H1 (cell line): ENCODE data around the gene CASZ1. TPM values are rescaled to one million over a fixed set of nuclear protein-coding genes. Genes with fewer than 3 reads are reported as not detected.

Source experiments
- CTCF ChIA-PET: fragments of 300-600 bp; sonication (Branson Sonifier 250); formaldehyde crosslinking; loops from one replicate; lab custom pipeline; 2021; ENCODE audit not compliant: partially characterized antibody; lab: Charles Lee
- POLR2A ChIA-PET: fragments of 300-600 bp; sonication (Branson Sonifier 250); formaldehyde crosslinking; loops from one replicate; lab custom pipeline; 2021; ENCODE audit warnings: inconsistent platforms; ENCODE audit not compliant: partially characterized antibody; lab: Charles Lee
- DNase-seq, 2 experiments: peaks; one replicate each; pipeline versions ENCODE4 v3.0.0 to v3.0.0-alpha.2; 2010 to 2022; ENCODE audit warnings: low spot score in 2 of 2, low read depth in 1 of 2, mixed read lengths in 1 of 2
- FAIRE-seq: peaks from 2 replicates; lab custom pipeline; 2011; peaks lifted over from hg19 to GRCh38; lab: Jason Lieb, UNC
- H2AFZ ChIP-seq: 2 replicates; pipeline ENCODE4 v1.8.1; 2012; ENCODE audit warnings: low read length, inconsistent platforms
- H2AK5ac ChIP-seq: 2 replicates; pipeline ENCODE4 v1.6.1; 2013; ENCODE audit warnings: low read depth, low read length
- H2BK120ac ChIP-seq: replicated peaks from 2 replicates; pipeline ENCODE3; 2013; ENCODE audit warnings: low read depth, low read length, inconsistent platforms
- H2BK12ac ChIP-seq: 2 replicates; pipeline ENCODE4 v1.6.1; 2013; ENCODE audit warnings: low read depth, low read length
- H2BK15ac ChIP-seq: 2 replicates; pipeline ENCODE4 v1.6.1; 2013; ENCODE audit warnings: low read length
- H2BK20ac ChIP-seq: 2 replicates; pipeline ENCODE4 v1.6.1; 2013; ENCODE audit warnings: low read length
- H2BK5ac ChIP-seq: 2 replicates; pipeline ENCODE4 v1.6.1; 2013; ENCODE audit warnings: low read depth, low read length
- H3K14ac ChIP-seq: 2 replicates; pipeline ENCODE4 v1.6.1; 2013; ENCODE audit warnings: inconsistent platforms; ENCODE audit not compliant: insufficient read length
- H3K18ac ChIP-seq: 2 replicates; pipeline ENCODE4 v1.6.1; 2013; ENCODE audit warnings: low read length; ENCODE audit errors: extremely low read depth
- H3K23ac ChIP-seq: 2 replicates; pipeline ENCODE4 v1.6.1; 2013; ENCODE audit warnings: inconsistent platforms; ENCODE audit not compliant: insufficient read length
- H3K23me2 ChIP-seq: 2 replicates; pipeline ENCODE4 v1.6.1; 2013; ENCODE audit warnings: low read depth, low read length
- H3K27ac ChIP-seq: 2 replicates; pipeline ENCODE4 v1.6.1; 2011; ENCODE audit warnings: low read depth, low read length, inconsistent platforms
- H3K27me3 ChIP-seq, 4 experiments: replicated peaks in 1 of 4; 1 replicate in 1 of 4; 2 replicates in 3 of 4; pipeline versions ENCODE4 v1.6.1 to v1.8.1; 2011 to 2013; ENCODE audit warnings: low read length in 3 of 4, mild to moderate bottlenecking in 3 of 4, inconsistent platforms in 2 of 4, mixed read lengths in 2 of 4, moderate library complexity in 1 of 4; ENCODE audit not compliant: control insufficient read depth in 3 of 4, insufficient read depth in 3 of 4; ENCODE audit errors: extremely low read depth in 1 of 4
- H3K36me3 ChIP-seq, 4 experiments: 2 replicates each; pipeline versions ENCODE4 v1.6.1 to v1.8.1; 2011 to 2013; ENCODE audit warnings: mild to moderate bottlenecking in 4 of 4, low read length in 3 of 4, moderate library complexity in 2 of 4, control low read depth in 1 of 4, inconsistent platforms in 1 of 4; ENCODE audit not compliant: insufficient read depth in 4 of 4, control insufficient read depth in 2 of 4
- H3K4ac ChIP-seq: replicated peaks from 2 replicates; pipeline ENCODE3; 2013; ENCODE audit warnings: low read length, low read depth, mixed read lengths, inconsistent platforms; ENCODE audit not compliant: insufficient read length
- H3K4me1 ChIP-seq, 4 experiments: replicated peaks in 1 of 4; 1 replicate in 1 of 4; 2 replicates in 3 of 4; pipeline versions ENCODE4 v1.6.1 to v1.8.1; 2011 to 2013; ENCODE audit warnings: low read length in 3 of 4, inconsistent platforms in 2 of 4, mixed read lengths in 1 of 4; ENCODE audit not compliant: insufficient read depth in 4 of 4, control insufficient read depth in 3 of 4
- H3K4me2 ChIP-seq, 2 experiments: 2 replicates each; pipeline versions ENCODE4 v1.6.1 to v1.8.1; 2011 to 2013; ENCODE audit warnings: low read depth in 2 of 2, low read length in 2 of 2, control low read depth in 1 of 2, inconsistent platforms in 1 of 2, mild to moderate bottlenecking in 1 of 2; ENCODE audit not compliant: insufficient read depth in 1 of 2
- H3K4me3 ChIP-seq, 4 experiments: fragments of 200-600, 300-600 bp in 1 of 4; sonication (generic), shearing (Covaris generic), sonication (Bioruptor Twin) in 1 of 4; 2 replicates each; pipeline versions ENCODE4 v1.5.1 to v1.8.1; 2011 to 2016; ENCODE audit warnings: low read length in 4 of 4, low read depth in 3 of 4, control low read depth in 2 of 4, inconsistent platforms in 2 of 4, mild to moderate bottlenecking in 2 of 4, mixed read lengths in 1 of 4, moderate library complexity in 1 of 4; ENCODE audit not compliant: insufficient read depth in 2 of 4; ENCODE audit errors: extremely low read depth in 1 of 4
- H3K56ac ChIP-seq: replicated peaks from 2 replicates; pipeline ENCODE3; 2013; ENCODE audit warnings: low read depth, mild to moderate bottlenecking, mixed read lengths, low read length, inconsistent platforms; ENCODE audit not compliant: insufficient read length
- H3K79me1 ChIP-seq: 2 replicates; pipeline ENCODE4 v1.6.1; 2013; ENCODE audit warnings: low read depth, low read length, control low read depth
- H3K79me2 ChIP-seq, 2 experiments: 2 replicates each; pipeline versions ENCODE4 v1.6.1 to v1.8.1; 2012 to 2013; ENCODE audit warnings: low read length in 2 of 2, mild to moderate bottlenecking in 2 of 2, inconsistent platforms in 1 of 2; ENCODE audit not compliant: insufficient read depth in 2 of 2, control insufficient read depth in 1 of 2
- H3K9ac ChIP-seq, 4 experiments: replicated peaks in 1 of 4; 1 replicate in 1 of 4; 2 replicates in 3 of 4; pipeline versions ENCODE4 v1.6.1 to v1.8.1; 2011 to 2013; ENCODE audit warnings: low read depth in 3 of 4, low read length in 3 of 4, control low read depth in 2 of 4, mild to moderate bottlenecking in 2 of 4, moderate library complexity in 2 of 4, inconsistent platforms in 1 of 4; ENCODE audit errors: extremely low read depth in 1 of 4
- H3K9me3 ChIP-seq, 2 experiments: 2 replicates each; pipeline versions ENCODE4 v1.6.1 to v1.8.1; 2012 to 2013; ENCODE audit warnings: mild to moderate bottlenecking in 2 of 2, moderate library complexity in 2 of 2, control low read depth in 1 of 2, inconsistent platforms in 1 of 2, low read depth in 1 of 2, low read length in 1 of 2, mixed read lengths in 1 of 2; ENCODE audit not compliant: insufficient read depth in 2 of 2
- H4K20me1 ChIP-seq, 2 experiments: replicated peaks in 1 of 2; 2 replicates each; pipeline versions ENCODE3 to v1.8.1; 2011 to 2013; ENCODE audit warnings: inconsistent platforms in 2 of 2, low read length in 2 of 2, mild to moderate bottlenecking in 1 of 2; ENCODE audit not compliant: insufficient read depth in 2 of 2, control insufficient read depth in 1 of 2
- H4K5ac ChIP-seq: 2 replicates; pipeline ENCODE4 v1.6.1; 2013; ENCODE audit warnings: low read length, low read depth, mixed read lengths, inconsistent platforms; ENCODE audit not compliant: insufficient read length
- H4K8ac ChIP-seq: 2 replicates; pipeline ENCODE4 v1.8.0; 2013; ENCODE audit warnings: mild to moderate bottlenecking, moderate library complexity, low read length, inconsistent platforms; ENCODE audit not compliant: insufficient read depth; ENCODE audit errors: extremely low read depth
- H4K91ac ChIP-seq: replicated peaks from 2 replicates; pipeline ENCODE3; 2013; ENCODE audit warnings: low read length, mixed read lengths, inconsistent platforms; ENCODE audit not compliant: insufficient read length
- EGR1 ChIP-seq: IDR thresholded peaks from 2 replicates; pipeline ENCODE4 v1.6.1; 2011; ENCODE audit warnings: low read depth, low read length, borderline replicate concordance
- EZH2 ChIP-seq: fragments of 200-600 bp; sonication (generic); IDR thresholded peaks from 2 replicates; pipeline ENCODE4 v1.7.1; 2012; ENCODE audit warnings: low read depth, mild to moderate bottlenecking, moderate library complexity, low read length, inconsistent platforms; ENCODE audit not compliant: severe bottlenecking
- GABPA ChIP-seq: IDR thresholded peaks from 2 replicates; pipeline ENCODE4 v1.6.1; 2011; ENCODE audit warnings: mild to moderate bottlenecking, low read length, moderate library complexity, borderline replicate concordance; ENCODE audit not compliant: insufficient read depth
- GTF2F1 ChIP-seq: IDR thresholded peaks from 2 replicates; pipeline ENCODE4 v1.6.1; 2012; ENCODE audit warnings: low read depth, low read length, improper control_type of control experiment, borderline replicate concordance
- KDM4A ChIP-seq: IDR thresholded peaks from one replicate; pipeline ENCODE4 v1.7.1; 2012; ENCODE audit warnings: low read depth, mild to moderate bottlenecking, moderate library complexity, low read length, inconsistent platforms; ENCODE audit not compliant: severe bottlenecking
- RAD21 ChIP-seq, 2 experiments: IDR thresholded peaks in 1 of 2; conservative IDR thresholded peaks in 1 of 2; 2 replicates each; pipeline ENCODE4 v1.6.1; 2011; ENCODE audit warnings: low read depth in 2 of 2, low read length in 2 of 2, improper control_type of control experiment in 1 of 2, inconsistent platforms in 1 of 2, mild to moderate bottlenecking in 1 of 2, moderate library complexity in 1 of 2
- WGBS, 2 experiments: shearing (Covaris generic) in 1 of 2; methylation state at CpG; one replicate each; pipeline versions ENCODE4 v1.1.6 to v1.1.7; 2013 to 2015; ENCODE audit warnings: low lambda C conversion rate in 2 of 2, mixed read lengths in 2 of 2, inconsistent platforms in 1 of 2, low coverage in 1 of 2, missing lambda C conversion rate in 1 of 2; ENCODE audit not compliant: insufficient replicate concordance in 2 of 2, insufficient coverage in 1 of 2, insufficient read length in 1 of 2; ENCODE audit errors: extremely low coverage in 1 of 2, missing lambda C conversion rate in 1 of 2; 5-methylcytosine and 5-hydroxymethylcytosine counted together
- polyA plus RNA-seq, 7 experiments: library from polyadenylated mRNA; depleted of rRNA in 3 of 7; stranded (reverse) in 5 of 7; unstranded in 2 of 7; fragments of >200 nt in 5 of 7; fragments of 200-250 nt in 2 of 7; gene quantifications; 1 replicate in 5 of 7; 2 replicates in 1 of 7; 4 replicates in 1 of 7; pipeline versions ENCODE4 v1.2.1 to v1.2.3, GENCODE V29; 2011 to 2013; ENCODE audit warnings: missing spikeins in 2 of 7, mixed read lengths in 2 of 7
- total RNA-seq: library from RNA; stranded (reverse); fragmentation: NEBNext Ultra II Directional; extraction: Animal tissue kit (Norgen Biotek cat#: 25700); gene quantifications from 2 replicates; pipeline ENCODE4 v1.2.1, GENCODE V29; 2021
- TF ChIP-seq, protein P1 (sequence below): IDR thresholded peaks from 2 replicates; pipeline ENCODE4 v1.6.1; 2012; ENCODE audit warnings: inconsistent platforms
- TF ChIP-seq, protein P2 (sequence below): IDR thresholded peaks from 2 replicates; pipeline ENCODE4 v1.6.1; 2011; ENCODE audit warnings: low read depth, mild to moderate bottlenecking, low read length; ENCODE audit not compliant: insufficient read depth

Gene CASZ1
- total and polyA plus RNA-seq, 2 of the 8 experiments (the other 6 are each of a cell fraction or from before 2014, with no cell fraction given) = 4.4 to 7.7 TPM

GRCh38 chr1:10639011-10639774 is 157.3 kb downstream of the CASZ1 start:
- no peak overlapping the region for H3K14ac ChIP-seq
- peak overlapping the region; percentile 4; the same call in 1 of the 2 replicates for H2BK5ac ChIP-seq
- H3K56ac ChIP-seq = no peak overlapping the region
- peak overlapping the region; percentile 14; the same call in 1 of the 2 replicates for H4K8ac ChIP-seq
- H3K4me3 ChIP-seq = peak overlapping the region; percentile 14 to 52 (median 17); a peak in 7 of 8 replicates
- peak overlapping the region; percentile 11; the same call in 1 of the 2 replicates for H2AK5ac ChIP-seq
- H2AFZ ChIP-seq = peak overlapping the region; percentile 61; the same call in 1 of the 2 replicates
- H3K36me3 ChIP-seq = no peaks in the 10 kb centered on the region
- no peak overlapping the region for H3K4ac ChIP-seq
- H2BK15ac ChIP-seq = peak overlapping the region; percentile 99
- DNase-seq = peak; percentile 39 to 74
- ChIA-PET POLR2A (interaction anchor here (0.7 to 1.0 kb wide), 3 partner anchors 10 to 176 kb away, joined by 3 to 4 read pairs (median 3); no protein-coding TSS in a partner anchor), CTCF (interaction anchor here (0.7 to 2.1 kb wide), 11 partner anchors 9 to 241 kb away, joined by 3 to 9 read pairs (median 3); no protein-coding TSS in a partner anchor)
- H3K27ac ChIP-seq = no peak overlapping the region
- peak overlapping the region; percentile 90 for H2BK20ac ChIP-seq
- H3K9ac ChIP-seq = no peak overlapping the region; a peak in 1 of 7 replicates
- H3K79me2 ChIP-seq = no peaks in the 10 kb centered on the region
- peak overlapping the region; percentile 15 for H2BK120ac ChIP-seq
- H3K4me2 ChIP-seq = peak overlapping the region; percentile 82 to 86
- peaks cover 6% of the 10 kb centered on the region; the same call in 1 of the 2 replicates for H3K23me2 ChIP-seq
- peak overlapping the region; percentile 44 for H4K91ac ChIP-seq
- peak overlapping the region; percentile 71 for H3K18ac ChIP-seq
- H2BK12ac ChIP-seq = peak overlapping the region; percentile 96; the same call in 1 of the 2 replicates
- H3K79me1 ChIP-seq = no peaks in the 10 kb centered on the region
- FAIRE-seq = no peak
- H3K9me3 ChIP-seq = no peaks in the 10 kb centered on the region
- H3K23ac ChIP-seq = no peak overlapping the region
- H3K27me3 ChIP-seq = peaks cover 7 to 33% (median 27%) of the 10 kb centered on the region in 4 experiments
- peaks cover 0 to 7% of the 10 kb centered on the region in 2 experiments for H4K20me1 ChIP-seq
- no peak overlapping the region for H4K5ac ChIP-seq
- WGBS, 2 experiments = 22% methylated on average over 61 of the region's 108 CpGs; no CpG with 5 or more reads in 1 of the 2 experiments
- peaks cover 0 to 26% (median 12%) of the 10 kb centered on the region in 4 experiments; a peak in 6 of 7 replicates for H3K4me1 ChIP-seq
- TF ChIP-seq EGR1 (no peak), RAD21 (IDR thresholded peaks at IDR 0.05 in 1 of 2, conservative IDR thresholded peaks at IDR 0.05 in 1 of 2; ENCODE audit: low read depth in 2 of 2, low read length in 2 of 2) (peak in 1 of 2 experiments; percentile 21; a peak in 1 of 4 replicates), GTF2F1 (no peak), GABPA (peak; percentile 66; the same call in 1 of the 2 replicates), KDM4A (no peak), EZH2 (peak; percentile 67)
- TF ChIP-seq, protein P1, sequence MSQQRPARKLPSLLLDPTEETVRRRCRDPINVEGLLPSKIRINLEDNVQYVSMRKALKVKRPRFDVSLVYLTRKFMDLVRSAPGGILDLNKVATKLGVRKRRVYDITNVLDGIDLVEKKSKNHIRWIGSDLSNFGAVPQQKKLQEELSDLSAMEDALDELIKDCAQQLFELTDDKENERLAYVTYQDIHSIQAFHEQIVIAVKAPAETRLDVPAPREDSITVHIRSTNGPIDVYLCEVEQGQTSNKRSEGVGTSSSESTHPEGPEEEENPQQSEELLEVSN = no peak; the same call in 1 of the 2 replicates
- TF ChIP-seq, protein P2, sequence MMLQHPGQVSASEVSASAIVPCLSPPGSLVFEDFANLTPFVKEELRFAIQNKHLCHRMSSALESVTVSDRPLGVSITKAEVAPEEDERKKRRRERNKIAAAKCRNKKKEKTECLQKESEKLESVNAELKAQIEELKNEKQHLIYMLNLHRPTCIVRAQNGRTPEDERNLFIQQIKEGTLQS = no peak
